ENCODE measurements around the gene FAM177B. TPM values are rescaled to one million over a fixed set of nuclear protein-coding genes. Genes with fewer than 3 reads are reported as not detected.

Gene FAM177B
- total and polyA plus RNA-seq, 4 donors = 0.09 to 0.17 TPM; not detected in 2

GRCh38 chr1:222788402-222789156 is 51.6 kb downstream of the FAM177B start:
- no peak for DNase-seq (ENCODE audit: low spot score)
- no peak overlapping the region for H3K9ac ChIP-seq (ENCODE audit: low read depth in 1 of 2, low read length in 2 of 2)
- no peaks in the 10 kb centered on the region for H3K9me3 ChIP-seq (ENCODE audit: control insufficient read depth in 4 of 4, low read length in 3 of 4)
- H3K27ac ChIP-seq (ENCODE audit: low read depth in 1 of 2, low read length in 2 of 2) = no peak overlapping the region
- 85% methylated on average over 3 of the region's 3 CpGs for WGBS
- no peak overlapping the region for H3K4me3 ChIP-seq (ENCODE audit: low read depth in 1 of 3, low read length in 3 of 3)
- H3K36me3 ChIP-seq (ENCODE audit: control insufficient read depth in 4 of 4, insufficient read depth in 3 of 4, low read depth in 1 of 4, low read length in 3 of 4) = no peaks in the 10 kb centered on the region
- TF ChIP-seq SP1 (IDR thresholded peaks at IDR 0.05) (no peak), REST (IDR thresholded peaks at IDR 0.05) (no peak), FOXA1 (IDR thresholded peaks at IDR 0.05) (no peak), MAX (IDR thresholded peaks at IDR 0.05) (no peak), YY1 (IDR thresholded peaks at IDR 0.05) (no peak)
- peaks cover 0 to 3% (median under 1%) of the 10 kb centered on the region in 4 donors for H3K4me1 ChIP-seq (ENCODE audit: control insufficient read depth in 4 of 4, insufficient read depth in 4 of 4, low read length in 3 of 4)
- H3K27me3 ChIP-seq (ENCODE audit: control insufficient read depth in 4 of 4, insufficient read depth in 4 of 4, low read length in 3 of 4) = no peaks in the 10 kb centered on the region

GRCh38 chr1:222790115-222790514 is 53.1 kb downstream of the FAM177B start:
- no peak for TF ChIP-seq NR2F2 (IDR thresholded peaks at IDR 0.05)
- no peak for TF ChIP-seq CTCF (IDR thresholded peaks at IDR 0.05; ENCODE audit: low read depth, low read length, missing input control)
- no peak for TF ChIP-seq FOXA1 (IDR thresholded peaks at IDR 0.05)
- no peak for TF ChIP-seq REST (IDR thresholded peaks at IDR 0.05)
- no peak for TF ChIP-seq GABPA (IDR thresholded peaks at IDR 0.05 in 1 of 2, conservative IDR thresholded peaks at IDR 0.05 in 1 of 2)
- TF ChIP-seq MAX (IDR thresholded peaks at IDR 0.05) = no peak
- TF ChIP-seq EGR1 (IDR thresholded peaks at IDR 0.05; ENCODE audit: low read depth in 2 of 2) = no peak
- TF ChIP-seq YY1 (IDR thresholded peaks at IDR 0.05) = no peak
- TF ChIP-seq HNF4A (conservative IDR thresholded peaks at IDR 0.05) = no peak
- TF ChIP-seq JUND (IDR thresholded peaks at IDR 0.05) = no peak
- Histone ChIP-seq H3K9ac (ENCODE audit: low read depth in 1 of 2, low read length in 2 of 2) (no peak overlapping the region), H3K9me3 (ENCODE audit: control insufficient read depth in 4 of 4, low read length in 3 of 4) (no peaks in the 10 kb centered on the region), H3K36me3 (ENCODE audit: control insufficient read depth in 4 of 4, insufficient read depth in 3 of 4, low read depth in 1 of 4, low read length in 3 of 4) (no peaks in the 10 kb centered on the region), H3K4me1 (ENCODE audit: control insufficient read depth in 4 of 4, insufficient read depth in 4 of 4, low read length in 3 of 4) (peaks cover 2 to 3% (median 2%) of the 10 kb centered on the region in 4 donors), H3K27ac (ENCODE audit: low read depth in 1 of 2, low read length in 2 of 2) (no peak overlapping the region), H3K4me3 (ENCODE audit: low read depth in 1 of 3, low read length in 3 of 3) (no peak overlapping the region), H3K27me3 (ENCODE audit: control insufficient read depth in 4 of 4, insufficient read depth in 4 of 4, low read length in 3 of 4) (no peaks in the 10 kb centered on the region)
- no peak for DNase-seq (ENCODE audit: low spot score)
- 79% methylated on average over 2 of the region's 2 CpGs for WGBS

Data from liver (tissue), 9 donors.